ENCODE measurements around the gene MARCHF10. TPM values are rescaled to one million over a fixed set of nuclear protein-coding genes. Genes with fewer than 3 reads are reported as not detected.

Gene MARCHF10
- total and polyA plus RNA-seq, 2 of the 13 experiments (the other 11 are each of a cell fraction or from before 2014, with no cell fraction given), result not detected

DNA sequence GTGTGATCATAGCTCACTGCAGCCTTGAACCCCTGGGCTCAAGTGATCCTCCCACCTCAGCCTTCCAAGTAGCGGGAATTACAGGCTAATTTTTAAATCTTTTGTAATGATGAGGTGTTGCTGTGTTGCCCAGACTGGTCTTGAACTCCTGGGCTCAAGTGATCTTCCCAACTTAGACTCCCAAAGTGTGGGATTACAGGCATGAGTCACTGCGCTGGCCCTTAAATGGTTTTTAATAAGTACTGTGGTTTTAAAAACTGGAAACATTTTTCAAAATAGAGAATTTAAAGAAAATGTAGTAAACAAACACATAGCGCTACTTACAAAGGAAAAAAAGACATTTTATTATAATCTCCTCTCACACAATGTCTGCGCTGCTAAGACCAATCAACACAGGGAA, 32.2 kb downstream of the MARCHF10 start:
- BruUV-seq (replicated peaks), result no TSS peak
- in situ Hi-C loops (cut with HindIII; ENCODE audit: extremely low pct_ligation_motif_present, low pct_unique_long_range_greater_than_20kb) (no loop called here), intact Hi-C loops (cut with micrococcal nuclease; ENCODE audit: unreplicated experiment) (no loop called here)

More for the DNA sequence above, 32.2 kb downstream of the MARCHF10 start:
- 68% methylated on average over 4 of the region's 4 CpGs for WGBS (ENCODE audit: low lambda C conversion rate)
- Histone ChIP-seq H3K4me2 (ENCODE audit: low read depth, low read length) (no peak overlapping the region), H3K4me1 (ENCODE audit: insufficient read depth, low read length) (no peaks in the 10 kb centered on the region; the same call in 1 of the 2 replicates), H4K20me1 (ENCODE audit: insufficient read depth, low read length) (no peaks in the 10 kb centered on the region), H3K27me3 (ENCODE audit: control insufficient read depth in 1 of 2, insufficient read depth in 2 of 2, low read length in 2 of 2) (peaks cover 3 to 29% of the 10 kb centered on the region in 2 experiments; a peak in 3 of 5 replicates), H3K27ac (ENCODE audit: extremely low read length, insufficient read depth, low read length) (no peak overlapping the region), H3K4me3 (replicated peaks in 1 of 3; ENCODE audit: insufficient read depth in 1 of 3, low read depth in 2 of 3, low read length in 3 of 3) (no peak overlapping the region), H3K36me3 (replicated peaks in 1 of 2; ENCODE audit: control insufficient read depth in 1 of 2, insufficient read depth in 2 of 2, low read length in 2 of 2) (no peaks in the 10 kb centered on the region), H3K79me2 (ENCODE audit: insufficient read depth, low read length) (no peaks in the 10 kb centered on the region), H2AFZ (ENCODE audit: low read length) (no peak overlapping the region), H3K9ac (ENCODE audit: insufficient read depth, low read depth, low read length) (no peak overlapping the region), H3K9me3 (ENCODE audit: low read length) (no peaks in the 10 kb centered on the region)
- TF ChIP-seq, protein P1, sequence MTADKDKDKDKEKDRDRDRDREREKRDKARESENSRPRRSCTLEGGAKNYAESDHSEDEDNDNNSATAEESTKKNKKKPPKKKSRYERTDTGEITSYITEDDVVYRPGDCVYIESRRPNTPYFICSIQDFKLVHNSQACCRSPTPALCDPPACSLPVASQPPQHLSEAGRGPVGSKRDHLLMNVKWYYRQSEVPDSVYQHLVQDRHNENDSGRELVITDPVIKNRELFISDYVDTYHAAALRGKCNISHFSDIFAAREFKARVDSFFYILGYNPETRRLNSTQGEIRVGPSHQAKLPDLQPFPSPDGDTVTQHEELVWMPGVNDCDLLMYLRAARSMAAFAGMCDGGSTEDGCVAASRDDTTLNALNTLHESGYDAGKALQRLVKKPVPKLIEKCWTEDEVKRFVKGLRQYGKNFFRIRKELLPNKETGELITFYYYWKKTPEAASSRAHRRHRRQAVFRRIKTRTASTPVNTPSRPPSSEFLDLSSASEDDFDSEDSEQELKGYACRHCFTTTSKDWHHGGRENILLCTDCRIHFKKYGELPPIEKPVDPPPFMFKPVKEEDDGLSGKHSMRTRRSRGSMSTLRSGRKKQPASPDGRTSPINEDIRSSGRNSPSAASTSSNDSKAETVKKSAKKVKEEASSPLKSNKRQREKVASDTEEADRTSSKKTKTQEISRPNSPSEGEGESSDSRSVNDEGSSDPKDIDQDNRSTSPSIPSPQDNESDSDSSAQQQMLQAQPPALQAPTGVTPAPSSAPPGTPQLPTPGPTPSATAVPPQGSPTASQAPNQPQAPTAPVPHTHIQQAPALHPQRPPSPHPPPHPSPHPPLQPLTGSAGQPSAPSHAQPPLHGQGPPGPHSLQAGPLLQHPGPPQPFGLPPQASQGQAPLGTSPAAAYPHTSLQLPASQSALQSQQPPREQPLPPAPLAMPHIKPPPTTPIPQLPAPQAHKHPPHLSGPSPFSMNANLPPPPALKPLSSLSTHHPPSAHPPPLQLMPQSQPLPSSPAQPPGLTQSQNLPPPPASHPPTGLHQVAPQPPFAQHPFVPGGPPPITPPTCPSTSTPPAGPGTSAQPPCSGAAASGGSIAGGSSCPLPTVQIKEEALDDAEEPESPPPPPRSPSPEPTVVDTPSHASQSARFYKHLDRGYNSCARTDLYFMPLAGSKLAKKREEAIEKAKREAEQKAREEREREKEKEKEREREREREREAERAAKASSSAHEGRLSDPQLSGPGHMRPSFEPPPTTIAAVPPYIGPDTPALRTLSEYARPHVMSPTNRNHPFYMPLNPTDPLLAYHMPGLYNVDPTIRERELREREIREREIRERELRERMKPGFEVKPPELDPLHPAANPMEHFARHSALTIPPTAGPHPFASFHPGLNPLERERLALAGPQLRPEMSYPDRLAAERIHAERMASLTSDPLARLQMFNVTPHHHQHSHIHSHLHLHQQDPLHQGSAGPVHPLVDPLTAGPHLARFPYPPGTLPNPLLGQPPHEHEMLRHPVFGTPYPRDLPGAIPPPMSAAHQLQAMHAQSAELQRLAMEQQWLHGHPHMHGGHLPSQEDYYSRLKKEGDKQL (CRISPR knock-in tag; IDR thresholded peaks at IDR 0.05; ENCODE audit: low read depth), result no peak
- TF ChIP-seq CBX2 (IDR thresholded peaks at IDR 0.05; ENCODE audit: low read depth, low read length) (no peak), CBX2 (CRISPR knock-in tag; IDR thresholded peaks at IDR 0.05; ENCODE audit: low read depth) (no peak), JUND (CRISPR knock-in tag; IDR thresholded peaks at IDR 0.05) (no peak), DMAP1 (CRISPR knock-in tag; IDR thresholded peaks at IDR 0.05) (no peak), NFIB (CRISPR knock-in tag; IDR thresholded peaks at IDR 0.05; ENCODE audit: borderline replicate concordance) (no peak), ZNF468 (CRISPR knock-in tag; IDR thresholded peaks at IDR 0.05) (no peak), ZNF101 (CRISPR knock-in tag; IDR thresholded peaks at IDR 0.05; ENCODE audit: borderline replicate concordance, low read depth) (no peak)
- CTCF ChIA-PET (ENCODE audit: low intra/inter-chr PET ratio, low total read pairs), result no interaction called here
- FAIRE-seq (no peak), DNase-seq (ENCODE audit: low spot score) (no peak), ATAC-seq (no peak)
- POLR2A ChIA-PET, result no interaction called here
